Spleen (tissue), 7 donors: ENCODE measurements around the gene POLR3C.
"Not testable (repeated sequence)": the region's sequence is repeated elsewhere in the genome, so short reads cannot be mapped to it uniquely, and the experiment has no call there.

Experiments
- CTCF ChIP-seq, 11 experiments: fragments of 200-600 bp in 7 of 11; fragments of 450-650 bp in 4 of 11; sonication (generic) in 4 of 11; IDR thresholded peaks in 8 of 11; conservative IDR thresholded peaks in 3 of 11; 1 replicate in 7 of 11; 2 replicates in 4 of 11; pipeline versions ENCODE4 v1.4.0 to v1.8.0; 2016 to 2021; ENCODE audit warnings: antibody characterized with exemption in 11 of 11, inconsistent platforms in 4 of 11, mild to moderate bottlenecking in 1 of 11
- POLR2AphosphoS5 ChIP-seq, 3 donors: sonication (generic); formaldehyde crosslinking; IDR thresholded peaks; one replicate each; pipeline ENCODE4 v1.5.1; 2017; ENCODE audit warnings: antibody characterized with exemption in 3 of 3
- donor health status: DM: no; HTN: no; CAD: no; lungs with moderate emphysema.
- donor health status: DM: no; HTN: no; CAD: no.
- donor health status: DM: no; HTN: no; CAD: no.

DNA sequence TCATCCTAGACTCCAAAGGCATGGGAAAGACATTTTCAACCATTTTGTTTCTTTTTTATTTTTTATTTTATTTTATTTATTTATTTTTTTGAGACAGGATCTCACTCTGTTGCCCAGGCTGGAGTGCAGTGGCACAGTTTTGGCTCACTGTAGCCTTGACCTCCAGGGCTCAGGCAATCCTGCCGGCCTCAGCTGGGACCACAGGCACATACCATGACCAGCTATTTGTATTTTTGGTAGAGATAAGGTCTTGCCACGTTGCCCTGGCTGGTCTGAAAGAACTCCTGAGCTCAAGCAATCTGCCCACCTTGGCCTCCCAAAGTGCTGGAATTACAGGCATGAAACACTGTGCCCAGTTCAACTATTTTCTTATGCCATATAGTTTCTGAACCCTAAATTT is 32.1 kb upstream of the POLR3C start:
- TF ChIP-seq CTCF (IDR thresholded peaks at IDR 0.05 in 8 of 11, conservative IDR thresholded peaks at IDR 0.05 in 3 of 11); POLR2AphosphoS5 (IDR thresholded peaks at IDR 0.05): not testable (repeated sequence)
